ENCODE results near the gene SLAMF7.

SLAMF7 gene

DNA sequence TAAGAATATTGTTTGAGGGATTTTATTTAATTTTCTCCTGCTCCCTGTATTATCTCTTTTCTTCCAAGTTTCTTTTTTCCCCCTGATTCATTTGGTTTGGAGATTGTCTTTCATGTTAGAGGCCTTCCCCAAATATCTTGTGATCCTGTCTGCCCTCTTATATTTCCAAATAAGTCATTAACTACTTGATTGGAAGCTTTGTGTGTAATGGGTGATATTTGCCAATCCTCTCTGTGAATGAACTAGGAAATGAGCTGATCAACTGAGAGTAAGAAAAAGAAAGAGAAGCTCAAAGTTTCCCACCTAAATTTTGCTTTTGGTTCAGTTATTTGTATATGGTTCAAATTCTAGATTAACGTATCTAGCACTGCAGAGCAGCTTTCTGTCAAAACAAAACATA lies 33.3 kb downstream of the SLAMF7 start:
- no peak for DNase-seq (ENCODE audit: low read depth)
- TF ChIP-seq, protein P1, sequence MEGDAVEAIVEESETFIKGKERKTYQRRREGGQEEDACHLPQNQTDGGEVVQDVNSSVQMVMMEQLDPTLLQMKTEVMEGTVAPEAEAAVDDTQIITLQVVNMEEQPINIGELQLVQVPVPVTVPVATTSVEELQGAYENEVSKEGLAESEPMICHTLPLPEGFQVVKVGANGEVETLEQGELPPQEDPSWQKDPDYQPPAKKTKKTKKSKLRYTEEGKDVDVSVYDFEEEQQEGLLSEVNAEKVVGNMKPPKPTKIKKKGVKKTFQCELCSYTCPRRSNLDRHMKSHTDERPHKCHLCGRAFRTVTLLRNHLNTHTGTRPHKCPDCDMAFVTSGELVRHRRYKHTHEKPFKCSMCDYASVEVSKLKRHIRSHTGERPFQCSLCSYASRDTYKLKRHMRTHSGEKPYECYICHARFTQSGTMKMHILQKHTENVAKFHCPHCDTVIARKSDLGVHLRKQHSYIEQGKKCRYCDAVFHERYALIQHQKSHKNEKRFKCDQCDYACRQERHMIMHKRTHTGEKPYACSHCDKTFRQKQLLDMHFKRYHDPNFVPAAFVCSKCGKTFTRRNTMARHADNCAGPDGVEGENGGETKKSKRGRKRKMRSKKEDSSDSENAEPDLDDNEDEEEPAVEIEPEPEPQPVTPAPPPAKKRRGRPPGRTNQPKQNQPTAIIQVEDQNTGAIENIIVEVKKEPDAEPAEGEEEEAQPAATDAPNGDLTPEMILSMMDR (IDR thresholded peaks at IDR 0.05; ENCODE audit: control insufficient read depth, extremely low read depth, insufficient read depth), result no peak
- H3K4me3 ChIP-seq (ENCODE audit: low read depth, low read length), result no peak overlapping the region

- no peak for DNase-seq (ENCODE audit: low read depth)
- no peak overlapping the region for H3K4me3 ChIP-seq (ENCODE audit: low read depth, low read length)
- TF ChIP-seq, protein P1 (IDR thresholded peaks at IDR 0.05; ENCODE audit: control insufficient read depth, extremely low read depth, insufficient read depth), result no peak
Measured at GRCh38 chr1:160773093-160773492, 34.0 kb downstream of the SLAMF7 start.

DNA sequence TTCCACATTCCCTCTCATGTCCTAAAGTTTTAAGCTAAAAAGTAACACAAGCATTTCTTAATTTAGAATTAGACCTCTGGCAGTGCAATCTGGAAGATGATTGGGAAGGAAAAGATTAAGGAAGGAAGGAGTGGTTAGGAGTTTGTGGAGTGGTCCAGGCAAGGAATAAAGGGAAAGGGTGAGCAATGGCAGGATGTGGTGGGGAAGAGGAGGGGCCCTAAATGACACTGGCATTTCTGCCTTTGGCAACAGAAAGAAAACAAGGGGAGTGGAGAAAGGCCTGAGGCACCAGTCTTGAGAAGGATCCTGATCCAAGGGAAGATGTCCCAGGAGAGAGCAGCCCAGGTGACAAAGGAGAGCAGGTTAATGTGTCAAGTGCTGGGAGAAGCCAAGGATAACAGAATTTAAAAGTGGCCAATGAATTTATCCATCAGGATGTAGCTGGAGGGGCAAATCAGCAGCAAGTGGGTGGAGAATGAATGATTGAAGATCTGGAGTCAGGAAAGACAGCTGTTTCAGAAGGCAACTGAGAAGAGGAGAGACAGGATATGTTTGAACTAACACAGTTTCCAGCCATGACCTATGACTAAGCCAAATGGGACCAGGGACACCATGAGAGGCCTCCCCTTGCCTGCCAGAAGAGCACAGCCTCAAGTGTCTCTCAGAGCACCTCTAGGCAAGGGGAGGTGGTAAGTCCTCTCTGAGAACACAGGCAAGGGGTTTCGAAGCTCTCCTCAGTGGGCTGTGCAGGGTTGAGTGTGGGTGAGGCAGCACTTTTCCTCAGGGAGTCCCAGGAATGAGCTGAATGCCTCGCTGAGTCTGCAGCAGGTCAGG lies 36.1 kb downstream of the SLAMF7 start:
- TF ChIP-seq, protein P1 (IDR thresholded peaks at IDR 0.05; ENCODE audit: control insufficient read depth, extremely low read depth, insufficient read depth), result no peak
- DNase-seq (ENCODE audit: low read depth), result no peak
- H3K4me3 ChIP-seq (ENCODE audit: low read depth, low read length), result no peak overlapping the region

DNA sequence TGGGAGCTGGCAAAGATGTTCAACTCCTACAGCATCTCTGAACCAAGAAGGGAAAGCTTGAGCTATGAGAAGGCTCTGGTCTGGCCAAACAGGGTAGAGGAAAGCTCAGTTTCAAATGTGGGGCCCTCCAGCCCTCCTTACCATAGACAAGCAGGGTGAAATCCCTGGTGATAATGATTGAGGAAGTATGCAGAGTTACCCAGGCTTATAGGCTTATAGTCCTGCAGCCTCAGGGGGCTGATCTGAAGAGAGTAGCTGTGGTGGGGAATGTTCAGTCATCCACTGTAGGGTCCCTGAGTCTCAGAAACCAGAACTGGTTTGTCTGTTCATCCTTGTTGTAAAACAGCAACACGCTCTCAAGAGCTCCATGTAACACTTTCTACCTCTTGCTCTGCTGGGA lies 37.1 kb downstream of the SLAMF7 start:
- TF ChIP-seq, protein P1 (IDR thresholded peaks at IDR 0.05; ENCODE audit: control insufficient read depth, extremely low read depth, insufficient read depth), result no peak
- no peak for DNase-seq (ENCODE audit: low read depth)
- no peak overlapping the region for H3K4me3 ChIP-seq (ENCODE audit: low read depth, low read length)

- TF ChIP-seq, protein P1 (IDR thresholded peaks at IDR 0.05; ENCODE audit: control insufficient read depth, extremely low read depth, insufficient read depth), result peak; percentile 46
- DNase-seq (ENCODE audit: low read depth), result no peak
- no peak overlapping the region for H3K4me3 ChIP-seq (ENCODE audit: low read depth, low read length)
Measured at GRCh38 chr1:160777486-160778089, 38.5 kb downstream of the SLAMF7 start.

GRCh38 chr1:160778976-160779375 lies 39.9 kb downstream of the SLAMF7 start:
- TF ChIP-seq, protein P1 (IDR thresholded peaks at IDR 0.05; ENCODE audit: control insufficient read depth, extremely low read depth, insufficient read depth), result no peak
- DNase-seq (ENCODE audit: low read depth), result no peak
- H3K4me3 ChIP-seq (ENCODE audit: low read depth, low read length), result no peak overlapping the region

Measured in LNCaP clone FGC (cell line).